Activated CD8-positive, alpha-beta T cell treated with anti-CD3 and anti-CD28 coated beads for 36 hours (primary cell): ENCODE results near the gene TBL1X. TPM values are rescaled to one million over a fixed set of nuclear protein-coding genes. Genes with fewer than 3 reads are reported as not detected.

ENCODE experiments used
- ATAC-seq: fragments of 200-7000 bp; cut with Tn5 transposase; one replicate; pipeline ENCODE4 v1.10.0; 2021; ENCODE audit warnings: mild to moderate bottlenecking, moderate library complexity
- CTCF ChIA-PET: fragments of 350-600 bp; sonication (Branson Sonifier 250); formaldehyde crosslinking; loops from one replicate; lab custom pipeline; 2021; ENCODE audit warnings: antibody characterized with exemption; lab: Charles Lee
- POLR2A ChIA-PET: fragments of 350-600 bp; sonication (Branson Sonifier 250); formaldehyde crosslinking; loops from one replicate; lab custom pipeline; 2021; ENCODE audit warnings: antibody characterized with exemption; lab: Charles Lee
- DNase-seq: peaks from one replicate; pipeline ENCODE4 v3.0.0-alpha.2; 2020
- H3K27ac Mint-ChIP-seq: one replicate; pipeline ENCODE4 v1.8.0; 2021; ENCODE audit warnings: mild to moderate bottlenecking, mixed read lengths
- H3K27me3 Mint-ChIP-seq: one replicate; pipeline ENCODE4 v1.8.0; 2021; ENCODE audit warnings: mixed read lengths
- H3K36me3 Mint-ChIP-seq: one replicate; pipeline ENCODE4 v1.8.0; 2021; ENCODE audit warnings: low read depth, mixed read lengths
- H3K4me1 Mint-ChIP-seq: one replicate; pipeline ENCODE4 v1.8.0; 2021; ENCODE audit warnings: low read depth, mixed read lengths
- H3K4me3 Mint-ChIP-seq: one replicate; pipeline ENCODE4 v1.8.0; 2021; ENCODE audit warnings: mild to moderate bottlenecking, moderate library complexity, mixed read lengths
- H3K9me3 Mint-ChIP-seq: one replicate; pipeline ENCODE4 v1.8.0; 2021; ENCODE audit warnings: mixed read lengths
- intact Hi-C: fragments of 100-400 bp; cut with micrococcal nuclease; formaldehyde crosslinking; loops from one replicate; pipeline ENCODE4 v1.10.0; 2022
- total RNA-seq, 2 experiments: library from RNA; stranded (reverse); gene quantifications; one replicate each; pipeline ENCODE4 v1.2.3, GENCODE V29; 2021
- TF ChIP-seq, protein P1 (sequence below): fragments of 200-600 bp; IDR thresholded peaks from one replicate; pipeline ENCODE4 v1.8.0; 2022; ENCODE audit warnings: antibody characterized with exemption, mild to moderate bottlenecking

Gene TBL1X
- total RNA-seq, 2 experiments from 2014 or later = 28.9 to 32.0 TPM

DNA sequence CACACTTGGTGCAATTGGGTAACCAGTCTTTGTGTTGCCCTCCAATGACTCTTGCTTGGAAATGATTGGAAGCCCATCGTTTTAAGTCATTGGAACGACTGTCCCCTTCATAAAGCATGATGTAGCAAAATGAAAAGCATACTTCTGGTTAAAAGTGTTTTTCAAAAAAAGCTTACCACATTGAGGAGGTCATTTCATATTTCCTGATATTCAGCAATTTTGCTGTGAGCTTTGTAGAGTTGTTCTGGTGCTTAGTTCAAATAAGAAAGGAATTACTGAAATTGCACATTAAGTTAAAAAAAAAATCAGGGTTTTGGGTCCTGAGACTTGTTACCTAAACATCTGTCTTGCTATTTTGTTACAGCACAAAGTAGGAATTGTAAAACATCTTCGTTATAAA lies 51.8 kb downstream of the TBL1X start:
- Mint-ChIP-seq H3K36me3 (peaks cover 30% of the 10 kb centered on the region), H3K27me3 (no peaks in the 10 kb centered on the region), H3K27ac (no peak overlapping the region), H3K4me1 (peaks cover 38% of the 10 kb centered on the region), H3K9me3 (peaks cover 2% of the 10 kb centered on the region), H3K4me3 (no peak overlapping the region)
- DNase-seq (no peak), ATAC-seq (no peak)
- intact Hi-C loops = no loop called here
- CTCF ChIA-PET = no interaction called here
- TF ChIP-seq, protein P1, sequence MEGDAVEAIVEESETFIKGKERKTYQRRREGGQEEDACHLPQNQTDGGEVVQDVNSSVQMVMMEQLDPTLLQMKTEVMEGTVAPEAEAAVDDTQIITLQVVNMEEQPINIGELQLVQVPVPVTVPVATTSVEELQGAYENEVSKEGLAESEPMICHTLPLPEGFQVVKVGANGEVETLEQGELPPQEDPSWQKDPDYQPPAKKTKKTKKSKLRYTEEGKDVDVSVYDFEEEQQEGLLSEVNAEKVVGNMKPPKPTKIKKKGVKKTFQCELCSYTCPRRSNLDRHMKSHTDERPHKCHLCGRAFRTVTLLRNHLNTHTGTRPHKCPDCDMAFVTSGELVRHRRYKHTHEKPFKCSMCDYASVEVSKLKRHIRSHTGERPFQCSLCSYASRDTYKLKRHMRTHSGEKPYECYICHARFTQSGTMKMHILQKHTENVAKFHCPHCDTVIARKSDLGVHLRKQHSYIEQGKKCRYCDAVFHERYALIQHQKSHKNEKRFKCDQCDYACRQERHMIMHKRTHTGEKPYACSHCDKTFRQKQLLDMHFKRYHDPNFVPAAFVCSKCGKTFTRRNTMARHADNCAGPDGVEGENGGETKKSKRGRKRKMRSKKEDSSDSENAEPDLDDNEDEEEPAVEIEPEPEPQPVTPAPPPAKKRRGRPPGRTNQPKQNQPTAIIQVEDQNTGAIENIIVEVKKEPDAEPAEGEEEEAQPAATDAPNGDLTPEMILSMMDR = no peak
- POLR2A ChIA-PET = no interaction called here

DNA sequence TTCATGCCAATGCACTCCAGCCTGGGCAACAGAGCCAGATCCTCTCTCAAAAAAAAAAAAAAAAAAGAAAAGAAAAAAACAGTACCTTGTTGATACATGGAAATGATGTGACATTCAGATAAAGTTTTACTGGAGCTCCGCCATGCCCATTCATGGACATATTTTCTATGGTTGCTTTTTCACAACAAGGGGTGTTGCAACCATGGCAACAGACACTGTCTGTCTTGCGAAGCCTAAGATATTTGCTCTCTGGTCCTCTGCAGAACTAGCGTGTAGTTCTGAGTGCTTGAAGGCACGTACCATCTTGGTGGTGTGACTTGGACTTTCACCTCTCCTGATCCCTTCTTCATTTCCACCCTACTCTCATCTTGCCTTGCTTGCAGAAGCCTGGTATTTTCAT lies 53.2 kb downstream of the TBL1X start:
- peaks cover 44% of the 10 kb centered on the region for H3K4me1 Mint-ChIP-seq
- DNase-seq (no peak), ATAC-seq (no peak)
- TF ChIP-seq, protein P1 = no peak
- no peaks in the 10 kb centered on the region for H3K27me3 Mint-ChIP-seq
- H3K9me3 Mint-ChIP-seq = peaks cover 2% of the 10 kb centered on the region
- intact Hi-C loops = no loop called here
- H3K36me3 Mint-ChIP-seq = peaks cover 19% of the 10 kb centered on the region
- H3K4me3 Mint-ChIP-seq = no peak overlapping the region
- CTCF ChIA-PET = no interaction called here
- POLR2A ChIA-PET = no interaction called here
- H3K27ac Mint-ChIP-seq = no peak overlapping the region

DNA sequence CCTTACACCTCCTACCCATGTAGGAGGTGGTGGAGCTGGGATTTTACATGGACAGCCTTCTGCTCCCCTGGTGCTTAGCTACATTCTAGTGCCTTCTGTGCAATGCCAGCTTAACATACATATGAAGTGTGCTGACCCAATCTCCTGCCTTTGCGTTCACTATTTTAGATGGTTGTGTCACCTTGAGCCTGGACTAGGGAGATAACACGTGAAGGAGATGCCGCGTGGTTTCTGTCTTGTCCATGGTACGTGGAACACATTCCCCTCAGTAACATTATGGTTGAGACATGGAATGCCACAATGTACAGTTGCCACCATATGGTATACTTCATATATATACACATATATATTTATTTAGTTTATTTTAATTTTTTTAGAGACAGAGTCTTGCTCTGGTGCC lies 54.0 kb downstream of the TBL1X start:
- H3K9me3 Mint-ChIP-seq = no peaks in the 10 kb centered on the region
- no peak for DNase-seq
- ChIA-PET POLR2A (no interaction called here), CTCF (no interaction called here)
- H3K4me3 Mint-ChIP-seq = no peak overlapping the region
- intact Hi-C loops = no loop called here
- H3K4me1 Mint-ChIP-seq = peaks cover 39% of the 10 kb centered on the region
- H3K36me3 Mint-ChIP-seq = peaks cover 12% of the 10 kb centered on the region
- TF ChIP-seq, protein P1 = no peak
- no peaks in the 10 kb centered on the region for H3K27me3 Mint-ChIP-seq
- no peak for ATAC-seq
- no peak overlapping the region for H3K27ac Mint-ChIP-seq

DNA sequence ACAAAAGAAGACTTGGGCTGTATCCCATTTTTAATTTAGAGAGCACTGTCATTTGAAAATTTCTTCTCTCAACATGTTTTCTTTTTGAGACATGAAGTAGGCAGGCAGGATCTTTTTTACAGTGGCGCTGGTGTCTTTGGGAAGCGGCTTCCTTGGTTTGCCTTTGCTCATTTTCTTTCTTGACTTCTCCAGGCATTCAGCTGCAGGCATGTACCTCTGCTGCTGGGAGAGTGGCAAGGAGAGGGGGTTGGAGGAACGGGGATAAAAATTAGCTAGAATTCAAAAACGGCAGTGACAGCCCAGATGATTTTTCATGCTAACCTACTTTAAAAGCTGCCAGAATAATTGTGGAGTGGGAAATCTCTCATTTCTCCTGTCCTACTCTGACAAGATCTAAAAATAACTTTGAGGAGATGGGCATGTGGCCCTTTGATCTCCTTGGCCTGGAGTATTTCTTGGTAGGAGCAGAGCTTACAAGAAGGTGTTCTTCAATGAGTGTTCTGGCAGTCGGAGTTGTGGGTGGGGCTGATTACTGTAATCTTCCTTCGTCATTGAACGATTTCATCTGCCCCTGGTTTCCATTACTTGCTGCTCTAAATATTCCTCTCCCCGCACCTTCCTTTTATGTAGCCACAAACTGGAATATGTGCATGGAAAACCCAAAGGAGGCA lies 54.8 kb downstream of the TBL1X start:
- H3K27me3 Mint-ChIP-seq = no peaks in the 10 kb centered on the region
- DNase-seq (no peak), ATAC-seq (no peak)
- intact Hi-C loops = no loop called here
- POLR2A ChIA-PET = no interaction called here
- no peak overlapping the region for H3K27ac Mint-ChIP-seq
- H3K9me3 Mint-ChIP-seq = no peaks in the 10 kb centered on the region
- peaks cover 9% of the 10 kb centered on the region for H3K36me3 Mint-ChIP-seq
- H3K4me3 Mint-ChIP-seq = no peak overlapping the region
- TF ChIP-seq, protein P1 = no peak
- H3K4me1 Mint-ChIP-seq = peaks cover 39% of the 10 kb centered on the region
- CTCF ChIA-PET = no interaction called here

DNA sequence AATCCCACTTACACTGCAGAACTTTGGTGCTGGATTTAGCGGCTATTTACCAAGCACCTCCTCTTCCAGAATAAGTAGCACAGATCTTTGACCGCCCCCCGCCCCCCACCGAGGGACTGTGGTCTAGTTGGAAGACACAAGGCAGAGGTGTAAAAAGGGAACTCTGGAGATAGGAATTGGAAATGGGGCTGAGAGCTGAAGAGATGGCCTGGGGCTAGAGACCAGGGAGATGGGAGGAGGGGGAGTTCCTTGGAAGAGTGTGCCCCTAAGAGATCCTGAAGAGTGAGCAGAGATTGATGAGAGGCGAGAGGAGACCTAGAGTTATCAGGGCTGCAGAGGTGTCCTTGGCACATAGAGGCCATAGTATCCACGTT lies 55.3 kb downstream of the TBL1X start:
- TF ChIP-seq, protein P1 = no peak
- DNase-seq = no peak
- H3K4me3 Mint-ChIP-seq = no peak overlapping the region
- ChIA-PET CTCF (no interaction called here), POLR2A (no interaction called here)
- ATAC-seq = no peak
- H3K4me1 Mint-ChIP-seq = peaks cover 39% of the 10 kb centered on the region
- no peak overlapping the region for H3K27ac Mint-ChIP-seq
- H3K36me3 Mint-ChIP-seq = peaks cover 6% of the 10 kb centered on the region
- intact Hi-C loops = no loop called here
- no peaks in the 10 kb centered on the region for H3K27me3 Mint-ChIP-seq
- no peaks in the 10 kb centered on the region for H3K9me3 Mint-ChIP-seq
